Stimulated activated CD4-positive, alpha-beta T cell treated with anti-CD3 and anti-CD28 coated beads, Interleukin-4, amount 100 ng/mL, for 4 hours (primary cell): ENCODE measurements around the gene CHPT1.
"Not testable (repeated sequence)": the region's sequence is repeated elsewhere in the genome, so short reads cannot be mapped to it uniquely, and the experiment has no call there.

Experiments
- DNase-seq, 2 experiments: peaks; one replicate each; pipeline ENCODE4 v3.0.0-alpha.2; 2020

Gene CHPT1

GRCh38 chr12:101729842-101730241 lies 32.4 kb downstream of the CHPT1 start:
- DNase-seq: no peak

GRCh38 chr12:101732318-101732717 lies 34.9 kb downstream of the CHPT1 start:
- DNase-seq: no peak

- no peak for DNase-seq
Measured at GRCh38 chr12:101733166-101733565, 35.7 kb downstream of the CHPT1 start.

GRCh38 chr12:101734482-101734881 lies 37.0 kb downstream of the CHPT1 start:
- not testable (repeated sequence) for DNase-seq

- DNase-seq: no peak
Measured at GRCh38 chr12:101737476-101737875, 40.0 kb downstream of the CHPT1 start.

- no peak for DNase-seq
Measured at GRCh38 chr12:101738920-101739665, 41.7 kb downstream of the CHPT1 start, which contains the start of gene SYCP3. SYCP3 (minus strand) TSS chr12:101739462; CDS start chr12:101737935, 1,527 bp downstream.

GRCh38 chr12:101740566-101740965 lies 43.1 kb downstream of the CHPT1 start:
- DNase-seq: no peak

- no peak for DNase-seq
Measured at GRCh38 chr12:101740980-101741379, 43.5 kb downstream of the CHPT1 start.

- no peak for DNase-seq
Measured at GRCh38 chr12:101743242-101743641, 45.8 kb downstream of the CHPT1 start.

- no peak for DNase-seq
Measured at GRCh38 chr12:101743724-101744472, 46.5 kb downstream of the CHPT1 start.

GRCh38 chr12:101745481-101745880 lies 48.0 kb downstream of the CHPT1 start:
- DNase-seq: no peak

- DNase-seq: no peak
Measured at GRCh38 chr12:101746196-101746595, 48.8 kb downstream of the CHPT1 start.

- DNase-seq: no peak
Measured at GRCh38 chr12:101746661-101747060, 49.2 kb downstream of the CHPT1 start.

GRCh38 chr12:101747697-101748096 lies 50.3 kb downstream of the CHPT1 start:
- no peak for DNase-seq

GRCh38 chr12:101748907-101749306 lies 51.5 kb downstream of the CHPT1 start:
- DNase-seq: no peak

GRCh38 chr12:101749657-101750056 lies 52.2 kb downstream of the CHPT1 start:
- DNase-seq: no peak

GRCh38 chr12:101750152-101750551 lies 52.7 kb downstream of the CHPT1 start:
- DNase-seq: no peak

GRCh38 chr12:101759396-101760047 lies 62.1 kb downstream of the CHPT1 start:
- no peak for DNase-seq

GRCh38 chr12:101761350-101761749 lies 63.9 kb downstream of the CHPT1 start:
- DNase-seq: no peak

- no peak for DNase-seq
Measured at GRCh38 chr12:101761781-101762180, 64.3 kb downstream of the CHPT1 start.

GRCh38 chr12:101763246-101763931 lies 65.9 kb downstream of the CHPT1 start:
- no peak for DNase-seq

GRCh38 chr12:101764051-101764792 lies 66.8 kb downstream of the CHPT1 start:
- DNase-seq: no peak
